ENCODE measurements around the gene CDK8. TPM values are rescaled to one million over a fixed set of nuclear protein-coding genes. Genes with fewer than 3 reads are reported as not detected.
A peak's percentile ranks its signal among the peaks of the same experiment; 100 is the strongest.

CDK8 gene
- polyA plus RNA-seq, 3 donors, result 3.0 to 10.9 (median 3.3) TPM

DNA sequence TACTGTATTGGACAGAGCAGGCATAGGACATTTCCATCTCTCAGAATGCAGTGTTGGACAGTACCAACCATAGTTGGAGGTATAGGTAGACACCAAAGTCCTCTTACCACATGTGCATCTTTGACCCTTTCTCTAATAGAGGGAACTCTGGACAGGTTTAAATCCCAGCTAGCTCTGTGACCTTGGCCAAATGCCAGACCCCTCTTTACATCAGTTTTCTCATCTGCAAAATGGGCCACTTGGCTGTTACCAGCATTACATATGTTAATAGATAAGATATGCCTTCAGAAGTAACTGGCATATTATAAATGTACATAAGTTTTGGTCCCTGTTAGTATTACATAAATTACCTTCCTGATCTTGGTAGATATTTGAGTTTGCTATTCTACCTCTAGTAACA lies 54.3 kb downstream of the CDK8 start:
- peaks cover 6 to 7% of the 10 kb centered on the region in 2 donors for H3K9me3 ChIP-seq (replicated peaks in 1 of 2; ENCODE audit: control insufficient read depth in 1 of 2, insufficient read depth in 1 of 2, low read length in 2 of 2)
- H3K4me2 ChIP-seq (replicated peaks; ENCODE audit: extremely low read depth, low read length, poor library complexity, severe bottlenecking), result no peak overlapping the region
- TF ChIP-seq, protein P1, sequence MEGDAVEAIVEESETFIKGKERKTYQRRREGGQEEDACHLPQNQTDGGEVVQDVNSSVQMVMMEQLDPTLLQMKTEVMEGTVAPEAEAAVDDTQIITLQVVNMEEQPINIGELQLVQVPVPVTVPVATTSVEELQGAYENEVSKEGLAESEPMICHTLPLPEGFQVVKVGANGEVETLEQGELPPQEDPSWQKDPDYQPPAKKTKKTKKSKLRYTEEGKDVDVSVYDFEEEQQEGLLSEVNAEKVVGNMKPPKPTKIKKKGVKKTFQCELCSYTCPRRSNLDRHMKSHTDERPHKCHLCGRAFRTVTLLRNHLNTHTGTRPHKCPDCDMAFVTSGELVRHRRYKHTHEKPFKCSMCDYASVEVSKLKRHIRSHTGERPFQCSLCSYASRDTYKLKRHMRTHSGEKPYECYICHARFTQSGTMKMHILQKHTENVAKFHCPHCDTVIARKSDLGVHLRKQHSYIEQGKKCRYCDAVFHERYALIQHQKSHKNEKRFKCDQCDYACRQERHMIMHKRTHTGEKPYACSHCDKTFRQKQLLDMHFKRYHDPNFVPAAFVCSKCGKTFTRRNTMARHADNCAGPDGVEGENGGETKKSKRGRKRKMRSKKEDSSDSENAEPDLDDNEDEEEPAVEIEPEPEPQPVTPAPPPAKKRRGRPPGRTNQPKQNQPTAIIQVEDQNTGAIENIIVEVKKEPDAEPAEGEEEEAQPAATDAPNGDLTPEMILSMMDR (IDR thresholded peaks at IDR 0.05), result no peak
- no peak overlapping the region for H3K27ac ChIP-seq (ENCODE audit: low read depth in 1 of 2, low read length in 2 of 2)
- H3K9ac ChIP-seq (ENCODE audit: insufficient read depth, low read length, poor library complexity, severe bottlenecking), result no peak overlapping the region
- no peaks in the 10 kb centered on the region for H3K27me3 ChIP-seq (ENCODE audit: control insufficient read depth in 2 of 2, insufficient read depth in 2 of 2, low read length in 2 of 2)
- Mint-ChIP-seq H3K27ac (no peak overlapping the region), H3K4me3 (no peak overlapping the region), H3K9me3 (peaks cover 6 to 15% (median 8%) of the 10 kb centered on the region in 7 donors), H3K4me1 (peaks cover 8% of the 10 kb centered on the region), H3K36me3 (peaks cover 0 to 5% of the 10 kb centered on the region in 2 donors), H3K27me3 (ENCODE audit: low read depth in 3 of 3) (no peaks in the 10 kb centered on the region)
- no peak overlapping the region for H2AFZ ChIP-seq (ENCODE audit: insufficient read depth, low read depth, low read length, poor library complexity, severe bottlenecking)
- H3K4me3 ChIP-seq (replicated peaks in 1 of 3; ENCODE audit: low read depth in 2 of 3, low read length in 3 of 3), result no peak overlapping the region
- DNase-seq, result no peak
- intact Hi-C loops (cut with micrococcal nuclease), result no loop called here
- no peaks in the 10 kb centered on the region for H3K36me3 ChIP-seq (replicated peaks in 1 of 2; ENCODE audit: control insufficient read depth in 1 of 2, insufficient read depth in 2 of 2, low read length in 2 of 2)
- peaks cover 4% of the 10 kb centered on the region for H3K79me2 ChIP-seq (ENCODE audit: insufficient read depth, low read length)
- peaks cover 11% of the 10 kb centered on the region for H4K20me1 ChIP-seq (ENCODE audit: insufficient read depth, low read length)
- no peaks in the 10 kb centered on the region for H3K4me1 ChIP-seq (ENCODE audit: control insufficient read depth in 1 of 2, insufficient read depth in 2 of 2, low read length in 2 of 2)

DNA sequence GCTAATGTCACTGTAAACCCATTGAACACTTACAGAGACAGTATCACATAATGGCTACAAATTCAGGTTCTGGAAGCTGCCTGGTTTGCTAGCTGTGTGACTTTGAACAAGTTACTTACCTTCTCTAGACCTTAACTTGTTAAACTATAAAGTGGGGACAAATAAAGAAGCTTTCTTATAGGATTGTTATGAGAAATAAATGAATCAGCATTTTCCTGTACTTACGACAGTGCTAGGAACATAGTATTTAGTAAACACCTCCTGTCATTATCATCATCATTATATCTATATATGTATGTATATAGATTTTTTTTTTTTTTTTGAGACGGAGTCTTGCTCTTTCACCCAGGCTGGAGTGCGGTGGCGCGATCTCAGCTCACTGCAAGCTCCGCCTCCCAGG lies 54.9 kb downstream of the CDK8 start:
- intact Hi-C loops (cut with micrococcal nuclease), result no loop called here
- H3K4me3 ChIP-seq (replicated peaks in 1 of 3; ENCODE audit: low read depth in 2 of 3, low read length in 3 of 3), result no peak overlapping the region
- H3K9ac ChIP-seq (ENCODE audit: insufficient read depth, low read length, poor library complexity, severe bottlenecking), result no peak overlapping the region
- peaks cover 6% of the 10 kb centered on the region for H4K20me1 ChIP-seq (ENCODE audit: insufficient read depth, low read length)
- H3K9me3 Mint-ChIP-seq, result peaks cover 6 to 15% (median 8%) of the 10 kb centered on the region in 7 donors
- no peak for DNase-seq
- peaks cover 4% of the 10 kb centered on the region for H3K79me2 ChIP-seq (ENCODE audit: insufficient read depth, low read length)
- TF ChIP-seq, protein P1 (IDR thresholded peaks at IDR 0.05), result no peak
- peak overlapping the region in 1 of 7 donors; percentile 1 for H3K27ac Mint-ChIP-seq
- H3K27me3 Mint-ChIP-seq (ENCODE audit: low read depth in 3 of 3), result no peaks in the 10 kb centered on the region
- no peaks in the 10 kb centered on the region for H3K36me3 ChIP-seq (replicated peaks in 1 of 2; ENCODE audit: control insufficient read depth in 1 of 2, insufficient read depth in 2 of 2, low read length in 2 of 2)
- H3K4me3 Mint-ChIP-seq, result no peak overlapping the region
- peaks cover 7% of the 10 kb centered on the region for H3K4me1 Mint-ChIP-seq
- no peaks in the 10 kb centered on the region for H3K27me3 ChIP-seq (ENCODE audit: control insufficient read depth in 2 of 2, insufficient read depth in 2 of 2, low read length in 2 of 2)
- no peaks in the 10 kb centered on the region for H3K4me1 ChIP-seq (ENCODE audit: control insufficient read depth in 1 of 2, insufficient read depth in 2 of 2, low read length in 2 of 2)
- no peak overlapping the region for H2AFZ ChIP-seq (ENCODE audit: insufficient read depth, low read depth, low read length, poor library complexity, severe bottlenecking)
- peaks cover 0 to 5% of the 10 kb centered on the region in 2 donors for H3K36me3 Mint-ChIP-seq
- no CpG with 5 or more reads among the region's 6 CpGs for WGBS (ENCODE audit: insufficient coverage)
- H3K27ac ChIP-seq (ENCODE audit: low read depth in 1 of 2, low read length in 2 of 2), result no peak overlapping the region
- peaks cover 6 to 7% of the 10 kb centered on the region in 2 donors for H3K9me3 ChIP-seq (replicated peaks in 1 of 2; ENCODE audit: control insufficient read depth in 1 of 2, insufficient read depth in 1 of 2, low read length in 2 of 2)
- H3K4me2 ChIP-seq (replicated peaks; ENCODE audit: extremely low read depth, low read length, poor library complexity, severe bottlenecking), result no peak overlapping the region
